Thyroid gland (tissue), 4 donors: ENCODE data around the gene MEIS1. TPM values are rescaled to one million over a fixed set of nuclear protein-coding genes. Genes with fewer than 3 reads are reported as not detected.

ENCODE experiments used
- DNase-seq, 2 donors: peaks; one replicate each; pipeline ENCODE4 v3.0.0-alpha.2; 2019
- H3K27ac ChIP-seq, 3 donors: fragments of 200-600 bp; sonication (generic); 1 replicate in 2 of 3; 2 replicates in 1 of 3; pipeline ENCODE4 v1.5.1; 2016 to 2019; ENCODE audit warnings: mild to moderate bottlenecking in 1 of 3, moderate library complexity in 1 of 3
- H3K27me3 ChIP-seq: fragments of 200-600 bp; sonication (generic); one replicate; pipeline ENCODE4 v1.5.1; 2019
- H3K36me3 ChIP-seq, 2 donors: fragments of 200-600 bp; sonication (generic); one replicate each; pipeline ENCODE4 v1.5.1; 2016 to 2019
- H3K4me1 ChIP-seq, 2 donors: fragments of 200-600 bp; sonication (generic); one replicate each; pipeline ENCODE4 v1.5.1; 2017 to 2019
- H3K4me3 ChIP-seq, 3 donors: fragments of 200-600 bp; sonication (generic); replicated peaks in 1 of 3; 1 replicate in 2 of 3; 2 replicates in 1 of 3; pipeline ENCODE4 v1.5.1; 2016; ENCODE audit warnings: mild to moderate bottlenecking in 1 of 3
- H3K9me3 ChIP-seq: fragments of 200-600 bp; sonication (generic); one replicate; pipeline ENCODE4 v1.5.1; 2017
- CTCF ChIP-seq, 6 experiments: fragments of 200-600 bp in 3 of 6; fragments of 450-650 bp in 3 of 6; sonication (generic) in 3 of 6; IDR thresholded peaks; one replicate each; pipeline ENCODE4 v1.5.1; 2016 to 2019; ENCODE audit warnings: antibody characterized with exemption in 6 of 6, mild to moderate bottlenecking in 2 of 6, inconsistent platforms in 1 of 6, moderate library complexity in 1 of 6
- POLR2A ChIP-seq, 2 donors: fragments of 450-650 bp; IDR thresholded peaks; one replicate each; pipeline ENCODE4 v1.6.1; 2017; ENCODE audit warnings: antibody characterized with exemption in 2 of 2, mild to moderate bottlenecking in 2 of 2, moderate library complexity in 1 of 2
- WGBS, 2 donors: methylation state at CpG; one replicate each; pipeline ENCODE4 v1.1.5; 2017; 5-methylcytosine and 5-hydroxymethylcytosine counted together
- intact Hi-C: fragments of 100-400 bp; cut with DNase I; formaldehyde crosslinking; loops from one replicate; pipeline ENCODE4 v1.15.1; 2023
- total RNA-seq, 4 donors: library from RNA; depleted of rRNA; stranded (reverse); fragments of >200 nt; gene quantifications; one replicate each; pipeline ENCODE4 v1.2.3, GENCODE V29; 2016

The MEIS1 gene
- total RNA-seq, 4 donors from 2014 or later: 6.8 to 11.8 (median 9.4) TPM

GRCh38 chr2:66488946-66489345, 54.0 kb downstream of the MEIS1 start:
- Histone ChIP-seq H3K36me3 (no peaks in the 10 kb centered on the region), H3K27me3 (no peaks in the 10 kb centered on the region), H3K27ac (no peak overlapping the region), H3K4me3 (no peak overlapping the region), H3K4me1 (peaks cover 0 to 6% of the 10 kb centered on the region in 2 donors), H3K9me3 (no peaks in the 10 kb centered on the region)
- no peak for DNase-seq
- no peak for TF ChIP-seq CTCF (IDR thresholded peaks at IDR 0.05)
- TF ChIP-seq POLR2A (IDR thresholded peaks at IDR 0.05): no peak
- intact Hi-C loops: no loop called here
- 58 to 76% methylated on average over 1 of the region's 1 CpG for WGBS, 2 donors

GRCh38 chr2:66489436-66489835, 54.5 kb downstream of the MEIS1 start:
- no peak overlapping the region for H3K27ac ChIP-seq
- WGBS, 2 donors: 41 to 44% methylated on average over 1 of the region's 1 CpG

GRCh38 chr2:66490588-66491001, 55.7 kb downstream of the MEIS1 start:
- Histone ChIP-seq H3K27me3 (no peaks in the 10 kb centered on the region), H3K27ac (no peak overlapping the region), H3K4me1 (peaks cover 0 to 6% of the 10 kb centered on the region in 2 donors), H3K36me3 (no peaks in the 10 kb centered on the region), H3K4me3 (no peak overlapping the region), H3K9me3 (no peaks in the 10 kb centered on the region)
- 65 to 72% methylated on average over 3 of the region's 3 CpGs for WGBS, 2 donors
- DNase-seq: no peak
- TF ChIP-seq CTCF (IDR thresholded peaks at IDR 0.05) (no peak), POLR2A (IDR thresholded peaks at IDR 0.05) (no peak)
- intact Hi-C loops: no loop called here

More at GRCh38 chr2:66489436-66489835, 54.5 kb downstream of the MEIS1 start:
- no peaks in the 10 kb centered on the region for H3K36me3 ChIP-seq
- H3K27me3 ChIP-seq: no peaks in the 10 kb centered on the region
- intact Hi-C loops: no loop called here
- H3K9me3 ChIP-seq: no peaks in the 10 kb centered on the region
- TF ChIP-seq CTCF (IDR thresholded peaks at IDR 0.05): no peak
- TF ChIP-seq POLR2A (IDR thresholded peaks at IDR 0.05): no peak
- no peak overlapping the region for H3K4me3 ChIP-seq
- no peak for DNase-seq
- peaks cover 0 to 6% of the 10 kb centered on the region in 2 donors for H3K4me1 ChIP-seq

GRCh38 chr2:66494708-66495107, 59.8 kb downstream of the MEIS1 start:
- DNase-seq: peak; percentile 12 to 13
- peaks cover 0 to 9% of the 10 kb centered on the region in 2 donors for H3K4me1 ChIP-seq
- H3K27ac ChIP-seq: no peak overlapping the region
- TF ChIP-seq POLR2A (IDR thresholded peaks at IDR 0.05) (no peak), CTCF (IDR thresholded peaks at IDR 0.05) (no peak)
- H3K9me3 ChIP-seq: no peaks in the 10 kb centered on the region
- H3K36me3 ChIP-seq: no peaks in the 10 kb centered on the region
- WGBS, 2 donors: 69 to 82% methylated on average over 6 of the region's 6 CpGs
- H3K27me3 ChIP-seq: no peaks in the 10 kb centered on the region
- H3K4me3 ChIP-seq: no peak overlapping the region
- intact Hi-C loops: no loop called here

GRCh38 chr2:66495788-66496640, 61.1 kb downstream of the MEIS1 start:
- Histone ChIP-seq H3K36me3 (no peaks in the 10 kb centered on the region), H3K27me3 (no peaks in the 10 kb centered on the region), H3K27ac (no peak overlapping the region), H3K4me3 (no peak overlapping the region), H3K4me1 (peaks cover 0 to 9% of the 10 kb centered on the region in 2 donors), H3K9me3 (no peaks in the 10 kb centered on the region)
- 59 to 60% methylated on average over 12 to 13 of the region's 13 CpGs for WGBS, 2 donors
- peak; percentile 5 to 8 for DNase-seq
- TF ChIP-seq CTCF (IDR thresholded peaks at IDR 0.05) (no peak), POLR2A (IDR thresholded peaks at IDR 0.05) (no peak)
- intact Hi-C loops: no loop called here
